Measurements from ENCODE around the gene BRIP1. TPM values are rescaled to one million over a fixed set of nuclear protein-coding genes. Genes with fewer than 3 reads are reported as not detected.
A peak's percentile ranks its signal among the peaks of the same experiment; 100 is the strongest.
"Not testable (repeated sequence)": the region's sequence is repeated elsewhere in the genome, so short reads cannot be mapped to it uniquely, and the experiment has no call there.

BRIP1 gene
- total and polyA plus RNA-seq, 5 donors, result 0.05 to 0.41 (median 0.20) TPM; not detected in 1

DNA sequence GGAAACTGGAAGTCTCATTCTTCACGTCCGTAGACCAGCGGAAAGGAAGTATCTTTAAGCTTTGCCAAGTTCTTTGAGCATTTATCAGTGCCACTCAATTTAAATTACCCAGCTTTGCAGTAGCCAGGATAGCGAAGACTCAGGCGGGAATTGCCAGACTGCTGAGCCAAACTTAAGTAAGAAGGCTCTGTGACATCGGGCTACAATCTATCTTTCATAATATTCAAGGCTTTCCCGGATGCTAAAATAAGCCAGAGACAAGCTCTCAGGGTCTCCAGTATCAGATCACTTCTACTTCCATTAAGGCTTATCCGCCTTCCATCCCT lies 436 bp upstream of the BRIP1 start:
- DNase-seq, result peak in 1 of 3 donors; percentile 15
- no peaks in the 10 kb centered on the region for H3K9me3 ChIP-seq (ENCODE audit: control insufficient read depth, low read length)
- no peaks in the 10 kb centered on the region for H3K4me1 ChIP-seq (ENCODE audit: control insufficient read depth, insufficient read depth, low read length)
- intact Hi-C loops (cut with DNase I), result no loop called here
- peak overlapping the region; percentile 37 for H3K27ac ChIP-seq (ENCODE audit: low read length)
- under 1% methylated on average over 8 of the region's 8 CpGs for WGBS
- H3K27me3 ChIP-seq (ENCODE audit: control insufficient read depth, insufficient read depth), result no peaks in the 10 kb centered on the region
- ATAC-seq, result peak; percentile 69 to 70
- H3K4me3 ChIP-seq (ENCODE audit: low read length), result peak overlapping the region; percentile 80

DNA sequence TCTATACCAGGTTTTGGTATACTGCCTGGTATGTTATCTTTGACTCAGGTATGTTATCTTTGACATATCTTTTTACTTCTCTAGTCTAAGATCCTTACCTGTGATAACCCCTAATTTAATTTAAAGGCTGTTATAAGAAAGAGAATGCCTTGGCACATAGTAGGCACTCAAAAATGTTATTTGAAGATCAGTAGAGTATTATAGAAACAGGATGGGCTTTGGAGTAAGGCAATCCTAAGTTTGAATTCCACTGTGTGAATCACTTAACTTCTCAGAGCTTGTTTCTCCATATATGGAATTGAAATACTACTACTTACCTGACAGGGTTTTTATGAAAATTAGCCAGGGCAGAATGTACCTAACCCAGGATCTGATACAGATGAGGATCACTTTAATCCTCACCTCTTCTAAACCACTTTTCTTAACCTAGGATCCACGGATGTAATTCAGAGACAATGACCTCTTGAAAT lies 1.2 kb downstream of the BRIP1 start:
- DNase-seq (no peak), ATAC-seq (no peak)
- Histone ChIP-seq H3K9me3 (ENCODE audit: control insufficient read depth, low read length) (no peaks in the 10 kb centered on the region), H3K4me3 (ENCODE audit: low read length) (no peak overlapping the region), H3K4me1 (ENCODE audit: control insufficient read depth, insufficient read depth, low read length) (no peaks in the 10 kb centered on the region), H3K27me3 (ENCODE audit: control insufficient read depth, insufficient read depth) (no peaks in the 10 kb centered on the region), H3K27ac (ENCODE audit: low read length) (no peak overlapping the region)
- intact Hi-C loops (cut with DNase I), result no loop called here
- 31% methylated on average over 1 of the region's 1 CpG for WGBS

DNA sequence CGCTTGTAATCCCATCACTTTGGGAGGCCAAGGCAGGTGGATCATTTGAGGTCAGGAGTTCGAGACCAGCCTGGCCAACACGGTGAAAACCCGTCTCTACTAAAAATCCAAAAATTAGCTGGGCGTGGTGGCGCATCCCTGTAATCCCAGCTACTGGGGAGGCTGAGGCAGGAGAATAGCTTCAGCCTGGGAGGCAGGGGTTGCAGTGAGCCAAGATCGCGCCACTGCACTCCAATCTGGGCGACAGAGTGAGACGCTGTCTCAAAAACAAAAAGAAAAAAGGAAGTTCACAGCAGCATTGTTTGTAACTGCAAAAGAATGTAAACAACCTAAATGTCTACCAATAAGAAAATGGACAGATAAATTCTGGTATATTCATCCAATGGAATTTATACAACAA lies 2.9 kb downstream of the BRIP1 start:
- intact Hi-C loops (cut with DNase I); H3K4me1 ChIP-seq (ENCODE audit: control insufficient read depth, insufficient read depth, low read length); H3K4me3 ChIP-seq (ENCODE audit: low read length); H3K9me3 ChIP-seq (ENCODE audit: control insufficient read depth, low read length); DNase-seq; H3K27me3 ChIP-seq (ENCODE audit: control insufficient read depth, insufficient read depth); ATAC-seq; H3K27ac ChIP-seq (ENCODE audit: low read length): not testable (repeated sequence)
- 92% methylated on average over 10 of the region's 10 CpGs for WGBS

GRCh38 chr17:61856035-61856434 lies 7.3 kb downstream of the BRIP1 start:
- H3K27ac ChIP-seq (ENCODE audit: low read length), result no peak overlapping the region
- no peak overlapping the region for H3K4me3 ChIP-seq (ENCODE audit: low read length)
- H3K4me1 ChIP-seq (ENCODE audit: control insufficient read depth, insufficient read depth, low read length), result no peaks in the 10 kb centered on the region
- 99% methylated on average over 1 of the region's 1 CpG for WGBS
- H3K27me3 ChIP-seq (ENCODE audit: control insufficient read depth, insufficient read depth), result no peaks in the 10 kb centered on the region
- no peaks in the 10 kb centered on the region for H3K9me3 ChIP-seq (ENCODE audit: control insufficient read depth, low read length)
- DNase-seq (no peak), ATAC-seq (no peak)
- intact Hi-C loops (cut with DNase I), result no loop called here

DNA sequence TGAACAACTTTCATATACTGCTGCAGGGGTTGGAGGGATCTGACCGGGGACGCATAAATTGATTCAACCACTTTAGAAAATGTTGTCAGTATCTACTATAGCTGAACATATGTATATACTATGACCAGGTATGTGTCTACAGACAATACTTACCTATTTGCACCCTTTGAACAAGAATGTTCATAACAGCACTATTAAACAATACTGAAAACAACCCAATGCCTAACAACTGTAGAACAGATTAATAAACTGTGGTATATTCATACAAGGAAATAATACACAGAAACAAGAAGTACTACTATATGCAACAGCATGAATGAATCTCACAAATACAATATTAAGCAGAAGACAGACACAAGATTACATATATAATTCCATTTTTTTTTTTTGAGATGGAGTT lies 10.5 kb downstream of the BRIP1 start:
- 98% methylated on average over 2 of the region's 2 CpGs for WGBS
- Histone ChIP-seq H3K4me1 (ENCODE audit: control insufficient read depth, insufficient read depth, low read length) (no peaks in the 10 kb centered on the region), H3K27ac (ENCODE audit: low read length) (no peak overlapping the region), H3K4me3 (ENCODE audit: low read length) (no peak overlapping the region), H3K9me3 (ENCODE audit: control insufficient read depth, low read length) (no peaks in the 10 kb centered on the region), H3K27me3 (ENCODE audit: control insufficient read depth, insufficient read depth) (no peaks in the 10 kb centered on the region)
- ATAC-seq (no peak), DNase-seq (no peak)
- intact Hi-C loops (cut with DNase I), result no loop called here

- no peaks in the 10 kb centered on the region for H3K9me3 ChIP-seq (ENCODE audit: control insufficient read depth, low read length)
- H3K27me3 ChIP-seq (ENCODE audit: control insufficient read depth, insufficient read depth), result no peaks in the 10 kb centered on the region
- H3K27ac ChIP-seq (ENCODE audit: low read length), result no peak overlapping the region
- H3K4me3 ChIP-seq (ENCODE audit: low read length), result no peak overlapping the region
- no peak for ATAC-seq
- no peak for DNase-seq
- intact Hi-C loops (cut with DNase I), result no loop called here
- H3K4me1 ChIP-seq (ENCODE audit: control insufficient read depth, insufficient read depth, low read length), result no peaks in the 10 kb centered on the region
These were observed 13.7 kb downstream of the BRIP1 start for GRCh38 chr17:61849674-61850073.

- H3K27ac ChIP-seq (ENCODE audit: low read length), result no peak overlapping the region
- no peaks in the 10 kb centered on the region for H3K4me1 ChIP-seq (ENCODE audit: control insufficient read depth, insufficient read depth, low read length)
- no peak overlapping the region for H3K4me3 ChIP-seq (ENCODE audit: low read length)
- no peaks in the 10 kb centered on the region for H3K9me3 ChIP-seq (ENCODE audit: control insufficient read depth, low read length)
- intact Hi-C loops (cut with DNase I), result no loop called here
- 89% methylated on average over 2 of the region's 2 CpGs for WGBS
- DNase-seq, result no peak
- ATAC-seq, result no peak
- no peaks in the 10 kb centered on the region for H3K27me3 ChIP-seq (ENCODE audit: control insufficient read depth, insufficient read depth)
These were observed 14.4 kb downstream of the BRIP1 start for GRCh38 chr17:61848896-61849295.

DNA sequence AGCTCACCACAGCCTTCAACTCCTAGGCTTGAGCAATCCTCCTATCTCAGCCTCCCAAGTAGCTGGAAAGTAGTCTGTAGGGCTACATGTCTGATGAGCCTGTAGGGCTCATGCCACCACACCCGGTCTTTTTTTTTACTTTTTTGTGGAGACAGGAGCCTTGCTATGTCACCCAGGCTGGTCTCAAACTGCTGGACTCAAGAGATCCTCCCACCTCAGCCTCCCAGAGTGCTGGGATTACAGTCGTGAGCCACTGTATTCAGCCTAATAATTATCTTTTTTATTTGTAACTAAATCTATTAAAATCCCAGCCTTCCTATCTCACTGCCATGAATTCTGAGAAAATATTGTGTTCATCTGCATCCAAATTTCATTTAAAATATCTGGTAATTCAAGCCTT lies 15.1 kb downstream of the BRIP1 start:
- Histone ChIP-seq H3K27me3 (ENCODE audit: control insufficient read depth, insufficient read depth) (no peaks in the 10 kb centered on the region), H3K4me1 (ENCODE audit: control insufficient read depth, insufficient read depth, low read length) (no peaks in the 10 kb centered on the region), H3K27ac (ENCODE audit: low read length) (no peak overlapping the region), H3K4me3 (ENCODE audit: low read length) (no peak overlapping the region), H3K9me3 (ENCODE audit: control insufficient read depth, low read length) (no peaks in the 10 kb centered on the region)
- ATAC-seq, result no peak
- intact Hi-C loops (cut with DNase I), result no loop called here
- 97% methylated on average over 2 of the region's 2 CpGs for WGBS
- no peak for DNase-seq

DNA sequence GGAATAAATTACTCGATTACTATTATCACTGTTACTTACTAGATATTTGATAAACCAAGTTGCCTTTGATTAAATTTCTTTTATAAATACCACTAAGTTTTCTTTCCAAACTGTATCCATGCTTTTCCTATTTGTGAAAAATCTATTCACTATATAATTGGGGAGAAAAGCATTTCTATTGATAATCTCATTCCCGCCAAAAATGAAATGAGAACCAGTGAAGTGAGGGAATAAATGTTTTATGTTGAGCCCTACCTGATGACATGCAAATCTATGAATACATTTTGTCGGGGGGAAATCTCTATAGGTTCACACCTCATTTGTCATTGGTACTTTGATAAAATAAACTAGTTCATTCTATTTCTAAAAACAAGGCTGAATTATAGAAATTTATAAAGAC lies 15.7 kb downstream of the BRIP1 start:
- H3K4me3 ChIP-seq (ENCODE audit: low read length), result no peak overlapping the region
- 94% methylated on average over 3 of the region's 3 CpGs for WGBS
- no peak for DNase-seq
- H3K9me3 ChIP-seq (ENCODE audit: control insufficient read depth, low read length), result no peaks in the 10 kb centered on the region
- H3K27ac ChIP-seq (ENCODE audit: low read length), result no peak overlapping the region
- no peaks in the 10 kb centered on the region for H3K4me1 ChIP-seq (ENCODE audit: control insufficient read depth, insufficient read depth, low read length)
- intact Hi-C loops (cut with DNase I), result no loop called here
- H3K27me3 ChIP-seq (ENCODE audit: control insufficient read depth, insufficient read depth), result no peaks in the 10 kb centered on the region
- ATAC-seq, result no peak

DNA sequence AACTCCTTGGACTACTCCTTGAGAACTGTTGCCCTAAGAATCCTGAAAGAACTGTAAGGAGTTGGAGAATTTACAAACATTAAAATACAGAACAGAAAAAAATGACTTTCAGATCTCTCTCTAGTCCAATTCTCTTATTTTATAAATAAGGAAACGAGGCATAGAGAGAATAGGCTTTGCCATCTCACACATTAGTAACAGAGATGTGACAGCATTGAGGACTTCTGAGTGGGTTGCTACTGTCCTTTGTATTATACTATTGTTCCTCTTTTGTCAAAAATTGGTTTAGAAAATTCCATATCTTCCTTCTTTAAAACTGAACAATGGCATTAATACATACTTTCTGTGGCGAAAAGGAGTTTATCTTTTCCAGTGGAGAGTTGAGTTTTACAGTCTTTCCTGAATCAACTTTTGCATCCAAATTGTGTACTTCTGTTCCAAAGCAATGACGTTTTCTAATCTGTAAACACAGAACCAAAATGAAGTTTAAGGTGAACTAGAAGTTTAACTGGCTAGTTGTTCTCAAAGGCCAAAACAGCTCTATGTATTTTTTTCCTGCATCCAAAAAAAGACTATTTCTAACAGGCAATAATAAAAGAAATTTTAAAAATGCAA lies 16.5 kb downstream of the BRIP1 start:
- Histone ChIP-seq H3K4me1 (ENCODE audit: control insufficient read depth, insufficient read depth, low read length) (no peaks in the 10 kb centered on the region), H3K27ac (ENCODE audit: low read length) (no peak overlapping the region), H3K4me3 (ENCODE audit: low read length) (no peak overlapping the region), H3K9me3 (ENCODE audit: control insufficient read depth, low read length) (no peaks in the 10 kb centered on the region), H3K27me3 (ENCODE audit: control insufficient read depth, insufficient read depth) (no peaks in the 10 kb centered on the region)
- ATAC-seq, result no peak
- no peak for DNase-seq
- intact Hi-C loops (cut with DNase I), result no loop called here
- 88% methylated on average over 3 of the region's 3 CpGs for WGBS

- H3K4me3 ChIP-seq (ENCODE audit: low read length), result no peak overlapping the region
- H3K27ac ChIP-seq (ENCODE audit: low read length), result no peak overlapping the region
- no peaks in the 10 kb centered on the region for H3K9me3 ChIP-seq (ENCODE audit: control insufficient read depth, low read length)
- DNase-seq, result no peak
- no peak for ATAC-seq
- no peaks in the 10 kb centered on the region for H3K27me3 ChIP-seq (ENCODE audit: control insufficient read depth, insufficient read depth)
- intact Hi-C loops (cut with DNase I), result no loop called here
- WGBS, result 98% methylated on average over 8 of the region's 8 CpGs
- H3K4me1 ChIP-seq (ENCODE audit: control insufficient read depth, insufficient read depth, low read length), result no peaks in the 10 kb centered on the region
These were observed 17.2 kb downstream of the BRIP1 start for GRCh38 chr17:61846088-61846487.

GRCh38 chr17:61843435-61843834 lies 19.9 kb downstream of the BRIP1 start:
- no peak for DNase-seq
- 84% methylated on average over 1 of the region's 1 CpG for WGBS
- H3K9me3 ChIP-seq (ENCODE audit: control insufficient read depth, low read length), result no peaks in the 10 kb centered on the region

More at GRCh38 chr17:61843435-61843834, 19.9 kb downstream of the BRIP1 start:
- intact Hi-C loops (cut with DNase I), result loop anchor here in 1 of 4 donors (5.0 kb wide), 1 partner anchor 431 kb away; no protein-coding TSS in a partner anchor
- Histone ChIP-seq H3K27ac (ENCODE audit: low read length) (no peak overlapping the region), H3K4me3 (ENCODE audit: low read length) (no peak overlapping the region), H3K4me1 (ENCODE audit: control insufficient read depth, insufficient read depth, low read length) (no peaks in the 10 kb centered on the region), H3K27me3 (ENCODE audit: control insufficient read depth, insufficient read depth) (no peaks in the 10 kb centered on the region)
- no peak for ATAC-seq
